HFF-Myc (cell line): ENCODE results near the gene SEPTIN10.

Source experiments
- DNase-seq: peaks from one replicate; pipeline ENCODE4 v3.0.0-alpha.2; 2011; ENCODE audit warnings: low read depth; ENCODE audit errors: extremely low read depth
- H3K4me3 ChIP-seq: replicated peaks from 2 replicates; pipeline ENCODE4 v1.5.1; 2011; ENCODE audit warnings: low read depth, mild to moderate bottlenecking, control low read depth, low read length
- TF ChIP-seq, protein P1 (sequence below): IDR thresholded peaks from 2 replicates; pipeline ENCODE4 v1.5.1; 2012; ENCODE audit warnings: mild to moderate bottlenecking, low read depth, low read length, control low read depth; ENCODE audit errors: missing control alignments

Gene SEPTIN10

DNA sequence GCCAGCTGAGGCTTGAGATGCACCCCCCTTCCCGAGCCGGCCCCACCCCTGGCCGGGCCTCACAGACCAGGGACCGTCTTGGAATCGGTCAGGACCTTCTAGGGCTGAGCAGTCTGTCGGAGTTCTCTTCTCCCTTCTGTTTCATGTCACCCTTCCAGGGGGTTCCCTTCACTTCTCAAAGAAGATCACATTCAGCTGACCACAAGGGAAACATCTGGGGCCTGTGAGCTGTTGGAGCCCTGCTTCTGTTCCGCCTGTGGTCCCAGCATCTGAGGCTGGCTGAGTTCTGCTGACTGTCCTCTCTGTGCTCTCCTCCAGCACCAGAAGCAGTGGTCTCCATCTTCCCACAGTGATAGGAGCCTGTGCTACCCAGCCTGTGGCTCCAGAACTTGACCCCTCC, 106.5 kb downstream of the SEPTIN10 start:
- DNase-seq, result no peak
- no peak overlapping the region for H3K4me3 ChIP-seq
- TF ChIP-seq, protein P1, sequence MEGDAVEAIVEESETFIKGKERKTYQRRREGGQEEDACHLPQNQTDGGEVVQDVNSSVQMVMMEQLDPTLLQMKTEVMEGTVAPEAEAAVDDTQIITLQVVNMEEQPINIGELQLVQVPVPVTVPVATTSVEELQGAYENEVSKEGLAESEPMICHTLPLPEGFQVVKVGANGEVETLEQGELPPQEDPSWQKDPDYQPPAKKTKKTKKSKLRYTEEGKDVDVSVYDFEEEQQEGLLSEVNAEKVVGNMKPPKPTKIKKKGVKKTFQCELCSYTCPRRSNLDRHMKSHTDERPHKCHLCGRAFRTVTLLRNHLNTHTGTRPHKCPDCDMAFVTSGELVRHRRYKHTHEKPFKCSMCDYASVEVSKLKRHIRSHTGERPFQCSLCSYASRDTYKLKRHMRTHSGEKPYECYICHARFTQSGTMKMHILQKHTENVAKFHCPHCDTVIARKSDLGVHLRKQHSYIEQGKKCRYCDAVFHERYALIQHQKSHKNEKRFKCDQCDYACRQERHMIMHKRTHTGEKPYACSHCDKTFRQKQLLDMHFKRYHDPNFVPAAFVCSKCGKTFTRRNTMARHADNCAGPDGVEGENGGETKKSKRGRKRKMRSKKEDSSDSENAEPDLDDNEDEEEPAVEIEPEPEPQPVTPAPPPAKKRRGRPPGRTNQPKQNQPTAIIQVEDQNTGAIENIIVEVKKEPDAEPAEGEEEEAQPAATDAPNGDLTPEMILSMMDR, result no peak

- DNase-seq, result no peak
- no peak overlapping the region for H3K4me3 ChIP-seq
- TF ChIP-seq, protein P1, result no peak
Measured at GRCh38 chr2:109503191-109503590, 110.6 kb downstream of the SEPTIN10 start.

DNA sequence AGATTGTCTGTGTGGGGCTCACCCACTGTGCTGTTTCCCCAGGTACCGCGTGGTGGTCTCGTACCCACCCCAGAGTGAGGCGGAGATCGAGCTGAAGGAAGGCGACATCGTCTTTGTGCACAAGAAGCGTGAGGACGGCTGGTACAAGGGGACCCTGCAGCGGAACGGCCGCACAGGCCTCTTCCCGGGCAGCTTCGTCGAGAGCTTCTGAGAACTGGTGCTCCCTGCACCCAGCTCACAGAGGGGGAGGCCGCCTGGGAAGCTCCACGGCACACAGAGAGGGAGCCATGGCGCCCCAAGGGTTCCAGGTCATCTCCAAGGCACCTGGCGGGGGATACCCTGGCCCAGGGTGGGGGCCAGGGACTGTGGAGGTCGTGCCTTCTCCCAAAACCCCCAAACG, 112.3 kb downstream of the SEPTIN10 start:
- TF ChIP-seq, protein P1, result no peak
- DNase-seq, result no peak
- no peak overlapping the region for H3K4me3 ChIP-seq

- no peak overlapping the region for H3K4me3 ChIP-seq
- TF ChIP-seq, protein P1, result no peak
- no peak for DNase-seq
Measured at GRCh38 chr2:109500910-109501309, 112.9 kb downstream of the SEPTIN10 start.

DNA sequence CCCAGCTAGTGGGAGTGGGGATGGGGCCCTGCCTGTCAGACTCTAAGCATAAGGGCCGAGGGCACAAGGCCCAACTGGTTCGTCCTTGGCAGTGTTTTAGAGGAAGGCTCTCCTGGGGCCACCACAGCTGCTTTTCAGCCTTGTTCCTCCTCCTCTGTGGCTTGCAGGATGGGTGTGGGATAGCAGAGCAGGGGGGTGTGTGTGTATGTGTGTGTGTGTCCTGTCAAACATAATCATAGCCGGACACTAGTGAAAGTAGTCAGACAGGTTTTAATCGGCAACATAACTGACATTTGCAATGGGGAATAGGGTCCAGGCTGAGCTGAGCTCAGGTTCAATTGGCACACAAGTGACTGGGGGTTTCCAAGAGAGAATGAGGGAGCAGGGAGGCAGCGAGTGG, 114.2 kb downstream of the SEPTIN10 start:
- DNase-seq, result no peak
- TF ChIP-seq, protein P1, result no peak

DNA sequence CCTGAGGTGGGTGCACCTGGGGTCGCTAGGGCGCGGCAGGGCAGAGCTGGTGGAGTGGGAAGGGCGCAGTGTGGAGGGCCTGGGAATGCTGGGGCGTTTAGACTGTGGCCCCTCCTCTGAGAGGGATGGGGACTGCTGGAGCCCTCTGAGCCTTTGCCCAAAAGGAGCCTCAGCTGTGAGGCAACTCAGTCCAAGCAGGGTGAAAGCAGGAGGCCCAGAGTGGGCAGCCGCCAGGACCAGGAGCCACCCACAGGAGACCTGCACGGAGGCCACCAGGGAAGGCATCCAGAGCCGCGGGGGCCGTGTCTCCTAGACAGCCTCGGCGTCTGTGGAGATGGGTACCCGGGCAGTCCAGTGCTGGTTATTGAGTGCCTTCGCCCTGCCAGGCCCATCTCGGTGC, 114.9 kb downstream of the SEPTIN10 start:
- TF ChIP-seq, protein P1, result no peak
- H3K4me3 ChIP-seq, result no peak overlapping the region
- DNase-seq, result no peak

More for the DNA sequence above, 114.2 kb downstream of the SEPTIN10 start:
- H3K4me3 ChIP-seq, result no peak overlapping the region
